ENCODE measurements around the gene ASPG. TPM values are rescaled to one million over a fixed set of nuclear protein-coding genes. Genes with fewer than 3 reads are reported as not detected.

Gene ASPG
- total and polyA plus RNA-seq, 2 donors (not counting 3 experiments of a cell fraction or from before 2014, with no cell fraction given), result not detected

DNA sequence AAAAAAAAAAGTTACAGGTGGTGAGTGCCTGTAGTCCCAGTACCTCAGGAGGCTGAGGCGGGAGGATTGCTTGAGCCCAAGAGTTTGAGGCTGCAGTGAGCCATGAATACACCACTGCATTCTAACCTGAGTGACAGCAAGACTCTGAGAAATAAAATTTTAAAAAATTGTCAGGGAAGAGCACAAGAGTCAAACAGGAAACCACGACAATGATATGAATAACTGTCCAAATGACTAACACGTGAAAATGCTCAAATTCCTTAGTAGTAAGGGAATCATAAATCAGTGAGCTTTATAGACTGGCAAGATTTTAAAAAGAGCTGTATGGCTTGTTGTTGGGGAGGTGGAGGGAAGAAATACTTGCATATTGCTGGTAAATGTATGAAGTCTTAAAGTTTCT, 12.9 kb upstream of the ASPG start:
- intact Hi-C loops (cut with micrococcal nuclease), result no loop called here
- no peak for FAIRE-seq

More for the DNA sequence above, 12.9 kb upstream of the ASPG start:
- H3K27ac ChIP-seq (ENCODE audit: insufficient read depth, low read depth, low read length), result no peak overlapping the region
- CTCF ChIA-PET, result interaction anchor here (0.8 kb wide), 1 partner anchor 264 kb away, joined by 4 read pairs; no protein-coding TSS in a partner anchor
- H3K9me1 ChIP-seq (replicated peaks; ENCODE audit: control insufficient read depth, extremely low read depth, insufficient read depth, low read length), result no peaks in the 10 kb centered on the region
- POLR2A ChIA-PET, result no interaction called here
- no TSS peak for BruUV-seq (replicated peaks)
- H4K20me1 ChIP-seq (replicated peaks; ENCODE audit: control insufficient read depth, extremely low read depth, insufficient read depth, low read length), result no peaks in the 10 kb centered on the region
- H3K4me3 ChIP-seq (replicated peaks in 1 of 3; ENCODE audit: insufficient read depth in 1 of 3, low read depth in 1 of 3, low read length in 3 of 3), result no peak overlapping the region
- H3K4me1 ChIP-seq (ENCODE audit: control insufficient read depth, extremely low read depth, insufficient read depth, low read length), result no peaks in the 10 kb centered on the region
- no peaks in the 10 kb centered on the region for H3K79me2 ChIP-seq (ENCODE audit: control insufficient read depth, insufficient read depth, low read length)
- H3K4me2 ChIP-seq (ENCODE audit: insufficient read depth, low read length), result no peak overlapping the region
- no peak for DNase-seq (ENCODE audit: low read depth, low spot score)
- no peaks in the 10 kb centered on the region for H3K36me3 ChIP-seq (ENCODE audit: control insufficient read depth in 2 of 2, extremely low read depth in 1 of 2, insufficient read depth in 2 of 2, low read length in 2 of 2)
- H2AFZ ChIP-seq (ENCODE audit: low read depth, low read length), result no peak overlapping the region
- H3K9ac ChIP-seq (replicated peaks; ENCODE audit: extremely low read depth, insufficient read depth, low read length), result no peak overlapping the region
- H3K27me3 ChIP-seq (ENCODE audit: control insufficient read depth in 2 of 2, insufficient read depth in 2 of 2, low read length in 2 of 2), result peaks cover 0 to 2% of the 10 kb centered on the region in 2 experiments
- TF ChIP-seq POLR2A (IDR thresholded peaks at IDR 0.05; ENCODE audit: low read depth, low read length) (no peak), MYC (IDR thresholded peaks at IDR 0.05; ENCODE audit: low read depth, low read length) (no peak), GATA2 (IDR thresholded peaks at IDR 0.05; ENCODE audit: insufficient read depth, insufficient read length, low read depth, low read length) (no peak), POLR2AphosphoS5 (IDR thresholded peaks at IDR 0.05; ENCODE audit: insufficient read depth, low read depth, low read length) (no peak), EZH2 (IDR thresholded peaks at IDR 0.05; ENCODE audit: borderline replicate concordance, low read depth, low read length, severe bottlenecking) (no peak), JUN (IDR thresholded peaks at IDR 0.05; ENCODE audit: borderline replicate concordance, insufficient read depth, insufficient read length, low read depth) (no peak), FOS (IDR thresholded peaks at IDR 0.05; ENCODE audit: borderline replicate concordance, insufficient read depth, low read length) (no peak)
- TF ChIP-seq, protein P1, sequence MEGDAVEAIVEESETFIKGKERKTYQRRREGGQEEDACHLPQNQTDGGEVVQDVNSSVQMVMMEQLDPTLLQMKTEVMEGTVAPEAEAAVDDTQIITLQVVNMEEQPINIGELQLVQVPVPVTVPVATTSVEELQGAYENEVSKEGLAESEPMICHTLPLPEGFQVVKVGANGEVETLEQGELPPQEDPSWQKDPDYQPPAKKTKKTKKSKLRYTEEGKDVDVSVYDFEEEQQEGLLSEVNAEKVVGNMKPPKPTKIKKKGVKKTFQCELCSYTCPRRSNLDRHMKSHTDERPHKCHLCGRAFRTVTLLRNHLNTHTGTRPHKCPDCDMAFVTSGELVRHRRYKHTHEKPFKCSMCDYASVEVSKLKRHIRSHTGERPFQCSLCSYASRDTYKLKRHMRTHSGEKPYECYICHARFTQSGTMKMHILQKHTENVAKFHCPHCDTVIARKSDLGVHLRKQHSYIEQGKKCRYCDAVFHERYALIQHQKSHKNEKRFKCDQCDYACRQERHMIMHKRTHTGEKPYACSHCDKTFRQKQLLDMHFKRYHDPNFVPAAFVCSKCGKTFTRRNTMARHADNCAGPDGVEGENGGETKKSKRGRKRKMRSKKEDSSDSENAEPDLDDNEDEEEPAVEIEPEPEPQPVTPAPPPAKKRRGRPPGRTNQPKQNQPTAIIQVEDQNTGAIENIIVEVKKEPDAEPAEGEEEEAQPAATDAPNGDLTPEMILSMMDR (IDR thresholded peaks at IDR 0.05; ENCODE audit: extremely low read depth in 1 of 2, insufficient read depth in 1 of 2, low read depth in 1 of 2, low read length in 2 of 2), result no peak
- TF ChIP-seq, protein P2, sequence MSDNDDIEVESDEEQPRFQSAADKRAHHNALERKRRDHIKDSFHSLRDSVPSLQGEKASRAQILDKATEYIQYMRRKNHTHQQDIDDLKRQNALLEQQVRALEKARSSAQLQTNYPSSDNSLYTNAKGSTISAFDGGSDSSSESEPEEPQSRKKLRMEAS (IDR thresholded peaks at IDR 0.05; ENCODE audit: insufficient read depth, insufficient read length), result no peak
- H3K9me3 ChIP-seq (replicated peaks; ENCODE audit: control insufficient read depth, insufficient read depth, low read length), result no peaks in the 10 kb centered on the region
- dilution Hi-C loops (cut with MboI; ENCODE audit: extremely low pct_ligation_motif_present, low sequenced_read_pairs), result no loop called here

All from endothelial cell of umbilical vein (primary cell).